ENCODE measurements around the gene FBXO31. TPM values are rescaled to one million over a fixed set of nuclear protein-coding genes. Genes with fewer than 3 reads are reported as not detected.

The FBXO31 gene
- total and polyA plus RNA-seq, 9 donors: 25.0 to 74.5 (median 54.5) TPM

DNA sequence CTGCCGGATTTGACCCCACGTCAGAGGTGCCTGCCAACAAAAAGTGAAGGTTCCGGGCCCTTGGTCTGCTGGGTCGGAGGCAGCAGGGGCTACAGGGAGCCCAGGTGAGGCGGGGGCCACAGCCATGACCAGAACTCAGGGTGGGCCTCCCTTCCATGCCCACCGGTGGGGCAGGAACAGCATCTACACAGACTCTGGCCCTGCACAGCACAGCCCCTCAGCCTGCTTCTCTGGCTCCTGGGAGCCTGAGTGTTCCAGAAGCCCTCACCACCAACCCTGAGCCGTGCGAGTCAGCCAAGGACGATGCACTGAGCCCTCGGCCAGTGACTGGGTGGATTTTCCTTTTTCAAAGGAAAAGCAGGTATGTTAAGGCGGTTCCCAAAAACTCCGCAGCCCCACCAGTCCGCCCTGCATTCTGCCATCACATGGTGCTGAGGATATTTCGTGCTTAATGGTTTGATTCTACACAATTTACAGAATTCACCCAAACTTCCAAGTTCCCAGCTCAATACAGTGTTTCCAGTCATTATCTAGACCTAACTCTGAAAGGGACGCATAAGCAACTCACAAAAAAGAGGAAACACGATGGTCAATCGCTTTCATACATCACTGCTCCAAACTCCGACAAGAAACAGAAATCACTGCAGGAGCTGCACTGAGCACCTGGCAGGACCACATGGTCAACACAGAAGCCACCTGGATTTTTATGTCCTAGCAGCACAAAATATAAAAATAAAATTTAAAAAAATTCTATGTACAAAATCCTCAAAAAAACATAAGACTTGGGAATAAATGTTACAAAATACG is 46.9 kb downstream of the FBXO31 start:
- no peaks in the 10 kb centered on the region for H3K27me3 ChIP-seq
- H3K4me3 ChIP-seq: no peak overlapping the region
- no peaks in the 10 kb centered on the region for H3K4me1 ChIP-seq (ENCODE audit: insufficient read depth)
- DNase-seq: no peak
- TF ChIP-seq, protein P1, sequence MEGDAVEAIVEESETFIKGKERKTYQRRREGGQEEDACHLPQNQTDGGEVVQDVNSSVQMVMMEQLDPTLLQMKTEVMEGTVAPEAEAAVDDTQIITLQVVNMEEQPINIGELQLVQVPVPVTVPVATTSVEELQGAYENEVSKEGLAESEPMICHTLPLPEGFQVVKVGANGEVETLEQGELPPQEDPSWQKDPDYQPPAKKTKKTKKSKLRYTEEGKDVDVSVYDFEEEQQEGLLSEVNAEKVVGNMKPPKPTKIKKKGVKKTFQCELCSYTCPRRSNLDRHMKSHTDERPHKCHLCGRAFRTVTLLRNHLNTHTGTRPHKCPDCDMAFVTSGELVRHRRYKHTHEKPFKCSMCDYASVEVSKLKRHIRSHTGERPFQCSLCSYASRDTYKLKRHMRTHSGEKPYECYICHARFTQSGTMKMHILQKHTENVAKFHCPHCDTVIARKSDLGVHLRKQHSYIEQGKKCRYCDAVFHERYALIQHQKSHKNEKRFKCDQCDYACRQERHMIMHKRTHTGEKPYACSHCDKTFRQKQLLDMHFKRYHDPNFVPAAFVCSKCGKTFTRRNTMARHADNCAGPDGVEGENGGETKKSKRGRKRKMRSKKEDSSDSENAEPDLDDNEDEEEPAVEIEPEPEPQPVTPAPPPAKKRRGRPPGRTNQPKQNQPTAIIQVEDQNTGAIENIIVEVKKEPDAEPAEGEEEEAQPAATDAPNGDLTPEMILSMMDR (IDR thresholded peaks at IDR 0.05): no peak
- no peak for TF ChIP-seq POLR2A (IDR thresholded peaks at IDR 0.05)
- no peak for TF ChIP-seq EP300 (IDR thresholded peaks at IDR 0.05)
- intact Hi-C loops (cut with DNase I): no loop called here
- no peaks in the 10 kb centered on the region for H3K36me3 ChIP-seq
- WGBS, 3 donors: 88 to 90% (median 90%) methylated on average over 19 of the region's 19 CpGs
- H3K9me3 ChIP-seq: no peaks in the 10 kb centered on the region
- H3K27ac ChIP-seq: no peak overlapping the region

DNA sequence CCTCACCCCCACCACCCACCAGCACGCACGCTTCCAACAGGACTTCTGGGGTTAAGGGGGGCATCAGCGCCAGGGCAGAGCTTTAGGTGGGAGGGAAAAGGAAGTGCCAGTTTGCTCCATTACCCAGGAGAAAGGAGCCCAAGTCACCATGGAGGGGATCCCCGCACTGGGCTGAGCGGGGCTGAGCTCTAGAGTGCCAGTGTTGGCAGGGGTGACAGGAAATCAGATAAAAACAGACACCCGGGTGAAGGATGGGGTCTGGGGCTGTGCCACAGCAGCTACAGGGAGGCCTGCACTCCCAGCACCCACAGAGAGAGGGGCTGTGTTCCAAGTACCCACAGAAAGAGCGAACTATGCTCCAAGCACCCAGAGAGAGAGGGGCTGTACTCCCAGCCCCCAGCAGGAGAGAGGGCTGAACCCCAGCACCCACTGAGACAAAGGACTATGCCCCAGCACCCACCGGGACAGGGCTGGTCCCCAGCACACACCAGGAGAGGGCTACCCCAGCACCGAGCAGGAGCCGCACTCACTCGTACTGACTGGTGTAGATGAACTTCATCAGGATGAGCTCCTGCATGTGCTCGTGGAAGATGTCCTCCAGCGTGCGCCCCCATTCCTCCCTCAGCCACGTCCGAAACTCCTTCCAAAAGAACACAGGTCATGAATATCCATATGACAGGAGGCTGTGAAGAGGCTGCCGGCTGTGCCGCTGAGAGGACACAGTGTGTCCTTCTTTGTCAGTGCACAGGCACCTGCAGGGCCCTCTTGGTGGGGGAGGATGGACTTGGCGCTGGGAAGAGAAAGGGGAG is 47.7 kb downstream of the FBXO31 start:
- no peak overlapping the region for H3K4me3 ChIP-seq
- no peak overlapping the region for H3K27ac ChIP-seq
- intact Hi-C loops (cut with DNase I): no loop called here
- H3K36me3 ChIP-seq: no peaks in the 10 kb centered on the region
- 87 to 91% (median 87%) methylated on average over 19 of the region's 19 CpGs for WGBS, 3 donors
- H3K4me1 ChIP-seq (ENCODE audit: insufficient read depth): no peaks in the 10 kb centered on the region
- TF ChIP-seq POLR2A (IDR thresholded peaks at IDR 0.05) (no peak), EP300 (IDR thresholded peaks at IDR 0.05) (no peak)
- TF ChIP-seq, protein P1 (IDR thresholded peaks at IDR 0.05): no peak
- no peaks in the 10 kb centered on the region for H3K27me3 ChIP-seq
- no peaks in the 10 kb centered on the region for H3K9me3 ChIP-seq
- no peak for DNase-seq

DNA sequence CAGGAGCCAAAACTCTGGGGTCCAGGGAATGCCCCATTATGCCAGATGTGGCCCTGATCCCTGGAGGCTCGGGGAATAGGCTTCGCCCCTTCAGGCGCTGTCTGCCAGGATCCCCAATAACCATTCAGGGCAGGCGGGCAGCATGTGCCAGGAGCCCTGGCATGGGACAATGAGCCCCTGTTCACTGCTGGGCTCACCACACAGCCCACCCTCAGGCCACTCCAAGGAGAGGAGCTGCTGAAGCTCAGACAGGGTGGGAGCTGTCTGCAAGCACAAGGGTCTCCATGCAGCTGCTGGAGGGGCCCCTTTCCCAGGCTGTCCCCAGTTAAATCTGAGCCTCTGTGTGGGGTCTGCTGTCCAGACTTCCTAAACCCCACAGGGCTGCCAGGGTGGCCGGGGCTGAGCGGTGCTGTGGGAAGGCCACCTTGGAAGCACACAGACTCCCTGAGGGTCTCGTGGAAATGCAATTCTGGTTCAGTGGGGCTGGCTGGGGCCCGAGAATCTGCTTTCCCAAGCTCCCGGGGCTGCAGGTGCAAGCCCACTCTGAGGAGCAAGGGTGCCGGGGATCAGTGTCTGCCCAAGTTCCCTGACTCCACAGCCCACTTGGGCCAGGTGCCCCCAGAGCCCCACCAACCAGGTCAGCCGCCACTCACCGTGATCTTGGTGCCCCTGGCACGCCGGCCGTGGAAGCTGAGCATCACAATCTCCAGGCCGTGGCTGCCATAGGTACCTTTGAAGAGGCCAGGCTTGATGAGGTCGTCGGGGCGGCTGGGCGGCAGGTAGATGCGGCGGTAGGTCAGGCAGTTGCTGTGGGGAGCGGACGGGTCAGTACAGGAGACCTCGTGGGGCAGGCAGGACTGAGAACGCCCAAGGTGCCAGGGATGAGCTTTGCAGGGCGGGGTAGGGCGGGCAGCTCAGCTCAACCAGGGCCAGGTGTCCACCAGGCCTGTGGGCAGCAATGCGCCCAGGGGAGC is 48.6 kb downstream of the FBXO31 start:
- H3K36me3 ChIP-seq: no peaks in the 10 kb centered on the region
- 88 to 90% (median 90%) methylated on average over 29 of the region's 29 CpGs for WGBS, 3 donors
- no peaks in the 10 kb centered on the region for H3K4me1 ChIP-seq (ENCODE audit: insufficient read depth)
- no peak for DNase-seq
- no peaks in the 10 kb centered on the region for H3K9me3 ChIP-seq
- intact Hi-C loops (cut with DNase I): no loop called here
- no peak overlapping the region for H3K27ac ChIP-seq
- no peak overlapping the region for H3K4me3 ChIP-seq
- no peaks in the 10 kb centered on the region for H3K27me3 ChIP-seq
- TF ChIP-seq POLR2A (IDR thresholded peaks at IDR 0.05): no peak

DNA sequence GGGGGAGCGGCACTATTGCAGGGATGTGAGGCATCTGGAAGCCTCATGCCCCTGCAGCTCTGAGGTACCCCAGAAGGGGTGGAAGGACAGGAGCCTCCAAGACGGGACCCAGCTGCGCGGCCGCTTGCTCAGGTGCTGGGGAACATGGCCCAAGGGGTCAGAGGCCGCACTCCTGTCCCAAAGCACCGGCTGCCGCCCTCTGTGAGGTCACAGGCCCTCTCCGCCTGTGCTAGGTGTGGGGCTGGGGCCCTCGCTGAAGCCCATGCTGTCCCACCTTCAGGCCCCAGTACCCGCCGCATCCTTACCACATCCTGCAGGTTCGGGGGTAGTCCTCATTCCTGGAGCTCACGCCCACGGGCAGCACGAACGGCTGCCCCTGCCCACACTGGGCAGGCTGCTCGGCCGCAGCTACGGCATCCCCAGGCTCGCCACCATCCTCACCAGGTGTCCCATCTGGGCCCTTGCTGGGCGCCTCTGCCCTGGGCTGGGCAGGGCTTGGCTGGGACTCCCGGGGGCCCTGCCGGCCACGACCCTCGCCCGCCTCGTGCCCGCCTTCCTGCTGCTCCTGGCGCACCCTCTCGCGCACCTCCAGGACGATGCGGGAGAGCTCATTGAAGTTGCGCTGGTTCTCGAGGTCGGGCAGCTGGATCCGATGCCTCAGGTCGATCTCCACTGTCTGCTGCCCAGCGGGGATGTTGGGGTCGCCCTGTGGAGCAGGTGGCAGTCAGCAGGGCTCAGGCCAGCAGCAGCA is 49.8 kb downstream of the FBXO31 start:
- Histone ChIP-seq H3K4me1 (ENCODE audit: insufficient read depth) (no peaks in the 10 kb centered on the region), H3K9me3 (no peaks in the 10 kb centered on the region), H3K27ac (no peak overlapping the region), H3K36me3 (no peaks in the 10 kb centered on the region), H3K27me3 (no peaks in the 10 kb centered on the region), H3K4me3 (no peak overlapping the region)
- intact Hi-C loops (cut with DNase I): no loop called here
- DNase-seq: no peak
- 88 to 92% (median 90%) methylated on average over 40 to 41 of the region's 41 CpGs for WGBS, 3 donors
- TF ChIP-seq POLR2A (IDR thresholded peaks at IDR 0.05) (no peak), EP300 (IDR thresholded peaks at IDR 0.05) (no peak)
- TF ChIP-seq, protein P1 (IDR thresholded peaks at IDR 0.05): no peak

Measured in ovary (tissue), 9 donors.